ENCODE measurements around the gene RBBP7. TPM values are rescaled to one million over a fixed set of nuclear protein-coding genes. Genes with fewer than 3 reads are reported as not detected.

RBBP7 gene
- total and polyA plus RNA-seq, 2 experiments from 2014 or later, result 86.2 to 119 TPM

DNA sequence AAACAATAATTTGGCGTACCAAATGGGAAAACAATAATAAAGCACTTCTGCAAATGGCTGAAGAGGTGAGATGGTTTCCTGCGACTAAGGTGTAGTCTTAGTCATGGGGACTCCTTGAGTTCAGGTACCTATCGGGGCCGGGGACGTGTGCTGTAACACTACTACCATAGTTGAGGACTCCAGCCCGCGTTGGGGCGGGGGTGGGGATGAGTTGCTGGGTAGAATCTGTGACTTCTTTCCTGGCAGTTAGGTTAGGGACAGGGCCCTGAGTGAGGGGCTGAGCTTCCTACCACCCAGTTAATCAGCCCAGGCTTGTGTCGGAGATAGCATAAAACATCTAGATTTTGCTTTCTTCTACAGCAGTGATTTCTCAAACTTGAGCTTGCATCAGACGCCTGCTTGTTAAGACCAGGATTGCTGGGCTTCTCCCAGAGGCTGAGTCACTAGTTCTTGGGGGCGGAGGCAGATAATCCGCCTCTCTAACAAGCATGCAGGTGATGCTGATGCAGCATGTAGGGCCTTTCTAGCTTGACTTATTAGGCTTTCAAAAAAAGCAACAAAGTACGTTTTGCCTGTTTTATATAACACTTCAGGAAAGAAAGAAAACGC, 30.2 kb downstream of the RBBP7 start:
- Histone ChIP-seq H3K4me1 (ENCODE audit: insufficient read depth) (peaks cover 43% of the 10 kb centered on the region), H3K9me2 (ENCODE audit: insufficient read depth) (no peaks in the 10 kb centered on the region), H4K20me1 (ENCODE audit: insufficient read depth) (no peaks in the 10 kb centered on the region), H3K27me3 (replicated peaks; ENCODE audit: insufficient read depth) (no peaks in the 10 kb centered on the region), H3K27ac (peak overlapping the region; percentile 91), H3K9me3 (ENCODE audit: low read depth) (no peaks in the 10 kb centered on the region), H3K9ac (no peak overlapping the region), H3K4me2 (ENCODE audit: unreplicated experiment) (no peak overlapping the region), H3K4me3 (no peak overlapping the region), H3K79me2 (ENCODE audit: insufficient read depth) (no peaks in the 10 kb centered on the region), H3F3A (ENCODE audit: insufficient read depth) (peaks cover 23% of the 10 kb centered on the region), H3K36me3 (ENCODE audit: low read depth) (0 out of 2 replicates have a peak, but pooled peaks cover 4% of the 10 kb centered on the region), H2AFZ (no peak overlapping the region)
- TF ChIP-seq EZH2 (IDR thresholded peaks at IDR 0.05; ENCODE audit: insufficient read depth, poor library complexity, severe bottlenecking), result no peak
- TF ChIP-seq EZH2phosphoT487 (IDR thresholded peaks at IDR 0.05; ENCODE audit: insufficient read depth, low read depth), result no peak
- in situ Hi-C loops (cut with MboI), result no loop called here
- WGBS, 2 experiments (ENCODE audit: low coverage in 1 of 2, low lambda C conversion rate in 2 of 2, missing lambda C conversion rate in 2 of 2), result 77 to 89% methylated on average over 6 to 14 of the region's 14 CpGs
- DNase-seq, result peak; percentile 80

- DNase-seq, result no peak
- H2AFZ ChIP-seq, result no peak overlapping the region
- 85 to 88% methylated on average over 4 to 5 of the region's 5 CpGs for WGBS, 2 experiments (ENCODE audit: low coverage in 1 of 2, low lambda C conversion rate in 2 of 2, missing lambda C conversion rate in 2 of 2)
- H3K27ac ChIP-seq, result peak overlapping the region; percentile 91
- H3K9ac ChIP-seq, result no peak overlapping the region
- H3K36me3 ChIP-seq (ENCODE audit: low read depth), result no peaks in the 10 kb centered on the region
- H3K27me3 ChIP-seq (replicated peaks; ENCODE audit: insufficient read depth), result no peaks in the 10 kb centered on the region
- H3K4me3 ChIP-seq, result no peak overlapping the region
- H3K9me3 ChIP-seq (ENCODE audit: low read depth), result no peaks in the 10 kb centered on the region
- TF ChIP-seq EZH2phosphoT487 (IDR thresholded peaks at IDR 0.05; ENCODE audit: insufficient read depth, low read depth), result no peak
- no peak for TF ChIP-seq EZH2 (IDR thresholded peaks at IDR 0.05; ENCODE audit: insufficient read depth, poor library complexity, severe bottlenecking)
- H3K9me2 ChIP-seq (ENCODE audit: insufficient read depth), result no peaks in the 10 kb centered on the region
- in situ Hi-C loops (cut with MboI), result no loop called here
- H3F3A ChIP-seq (ENCODE audit: insufficient read depth), result peaks cover 23% of the 10 kb centered on the region
- H4K20me1 ChIP-seq (ENCODE audit: insufficient read depth), result no peaks in the 10 kb centered on the region
- H3K79me2 ChIP-seq (ENCODE audit: insufficient read depth), result no peaks in the 10 kb centered on the region
- peaks cover 43% of the 10 kb centered on the region for H3K4me1 ChIP-seq (ENCODE audit: insufficient read depth)
- no peak overlapping the region for H3K4me2 ChIP-seq (ENCODE audit: unreplicated experiment)
Observed at GRCh38 chrX:16839219-16839851, 30.8 kb downstream of the RBBP7 start.

DNA sequence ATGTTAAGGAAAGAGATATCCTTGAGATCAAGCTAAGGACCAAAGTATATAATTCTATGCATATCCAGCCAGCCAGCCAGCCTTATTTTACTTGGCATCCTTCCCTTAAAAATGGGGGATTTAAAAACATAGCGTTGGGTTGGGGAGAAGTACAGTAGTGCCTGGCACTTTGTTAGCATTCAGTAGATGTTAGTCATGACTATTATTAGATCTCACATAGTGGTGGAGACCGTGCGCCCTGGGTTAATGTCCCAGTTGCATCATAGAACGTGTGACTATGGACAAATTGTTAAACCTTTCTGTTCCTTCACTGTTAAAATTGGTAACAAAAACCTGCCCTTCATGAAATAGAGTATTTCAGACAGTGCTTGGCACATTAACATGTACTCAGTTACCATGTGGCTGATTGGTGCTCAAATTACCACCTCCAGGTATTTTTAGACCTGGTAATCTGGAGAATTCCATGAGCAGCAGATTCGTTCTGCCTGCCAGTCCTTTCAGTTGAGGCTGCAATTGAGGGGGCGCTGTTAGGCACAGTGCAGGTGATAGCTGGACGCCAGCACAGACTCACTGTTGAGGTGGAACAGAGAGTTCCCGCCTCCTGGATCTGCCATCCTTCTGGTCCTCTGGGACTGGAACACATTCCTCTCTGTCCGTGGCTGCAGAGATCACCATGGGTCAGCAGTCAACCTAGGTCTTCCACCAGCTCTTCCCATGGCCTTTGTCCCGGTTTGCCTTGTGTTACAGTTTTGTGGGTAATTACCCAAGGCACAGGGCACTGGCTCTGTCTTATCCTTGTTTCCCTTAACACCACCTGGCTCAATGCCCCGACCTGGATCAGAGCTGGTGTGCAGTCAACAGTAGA, 31.7 kb downstream of the RBBP7 start:
- H3K4me2 ChIP-seq (ENCODE audit: unreplicated experiment), result peak overlapping the region; percentile 35
- H3F3A ChIP-seq (ENCODE audit: insufficient read depth), result peaks cover 20% of the 10 kb centered on the region
- H3K4me3 ChIP-seq, result no peak overlapping the region
- peaks cover 40% of the 10 kb centered on the region for H3K4me1 ChIP-seq (ENCODE audit: insufficient read depth)
- in situ Hi-C loops (cut with MboI), result no loop called here
- H3K9me2 ChIP-seq (ENCODE audit: insufficient read depth), result no peaks in the 10 kb centered on the region
- H3K79me2 ChIP-seq (ENCODE audit: insufficient read depth), result no peaks in the 10 kb centered on the region
- TF ChIP-seq EZH2 (IDR thresholded peaks at IDR 0.05; ENCODE audit: insufficient read depth, poor library complexity, severe bottlenecking) (no peak), EZH2phosphoT487 (IDR thresholded peaks at IDR 0.05; ENCODE audit: insufficient read depth, low read depth) (no peak)
- no peaks in the 10 kb centered on the region for H3K36me3 ChIP-seq (ENCODE audit: low read depth)
- no peaks in the 10 kb centered on the region for H3K27me3 ChIP-seq (replicated peaks; ENCODE audit: insufficient read depth)
- H3K9me3 ChIP-seq (ENCODE audit: low read depth), result no peaks in the 10 kb centered on the region
- H2AFZ ChIP-seq, result no peak overlapping the region
- H3K27ac ChIP-seq, result peak overlapping the region; percentile 91
- peak; percentile 83 for DNase-seq
- 41 to 48% methylated on average over 10 to 11 of the region's 11 CpGs for WGBS, 2 experiments (ENCODE audit: low coverage in 1 of 2, low lambda C conversion rate in 2 of 2, missing lambda C conversion rate in 2 of 2)
- H4K20me1 ChIP-seq (ENCODE audit: insufficient read depth), result no peaks in the 10 kb centered on the region
- H3K9ac ChIP-seq, result peak overlapping the region; percentile 62; the same call in 1 of the 2 replicates

GRCh38 chrX:16836371-16836770, 33.8 kb downstream of the RBBP7 start:
- Histone ChIP-seq H3K79me2 (ENCODE audit: insufficient read depth) (no peaks in the 10 kb centered on the region), H4K20me1 (ENCODE audit: insufficient read depth) (no peaks in the 10 kb centered on the region), H3K4me2 (ENCODE audit: unreplicated experiment) (no peak overlapping the region), H3K9me3 (ENCODE audit: low read depth) (no peaks in the 10 kb centered on the region), H3F3A (ENCODE audit: insufficient read depth) (peaks cover 17% of the 10 kb centered on the region), H3K4me1 (ENCODE audit: insufficient read depth) (peaks cover 28% of the 10 kb centered on the region), H2AFZ (no peak overlapping the region), H3K4me3 (no peak overlapping the region), H3K9ac (no peak overlapping the region), H3K9me2 (ENCODE audit: insufficient read depth) (no peaks in the 10 kb centered on the region), H3K27ac (no peak overlapping the region), H3K27me3 (replicated peaks; ENCODE audit: insufficient read depth) (no peaks in the 10 kb centered on the region), H3K36me3 (ENCODE audit: low read depth) (no peaks in the 10 kb centered on the region)
- TF ChIP-seq EZH2phosphoT487 (IDR thresholded peaks at IDR 0.05; ENCODE audit: insufficient read depth, low read depth), result no peak
- no peak for TF ChIP-seq EZH2 (IDR thresholded peaks at IDR 0.05; ENCODE audit: insufficient read depth, poor library complexity, severe bottlenecking)
- in situ Hi-C loops (cut with MboI), result no loop called here
- DNase-seq, result peak; percentile 23
- WGBS, 2 experiments (ENCODE audit: low coverage in 1 of 2, low lambda C conversion rate in 2 of 2, missing lambda C conversion rate in 2 of 2), result 55 to 57% methylated on average over 8 of the region's 9 CpGs

All from GM23248 (cell line).